Esophagus squamous epithelium (tissue), 4 donors: ENCODE measurements around the gene SPATA31E1.

Experiments used
- POLR2A ChIP-seq, 4 donors: fragments of 450-650 bp; IDR thresholded peaks; one replicate each; pipeline ENCODE4 v1.6.1; 2017; ENCODE audit warnings: antibody characterized with exemption in 4 of 4, mild to moderate bottlenecking in 4 of 4, moderate library complexity in 3 of 4
- TF ChIP-seq, protein P1 (sequence below), 6 experiments: fragments of 450-650 bp in 4 of 6; fragments of 200-600 bp in 2 of 6; sonication (generic) in 2 of 6; IDR thresholded peaks; one replicate each; pipeline ENCODE4 v1.5.1; 2016 to 2019; ENCODE audit warnings: antibody characterized with exemption in 6 of 6, mild to moderate bottlenecking in 4 of 6, moderate library complexity in 4 of 6

DNA sequence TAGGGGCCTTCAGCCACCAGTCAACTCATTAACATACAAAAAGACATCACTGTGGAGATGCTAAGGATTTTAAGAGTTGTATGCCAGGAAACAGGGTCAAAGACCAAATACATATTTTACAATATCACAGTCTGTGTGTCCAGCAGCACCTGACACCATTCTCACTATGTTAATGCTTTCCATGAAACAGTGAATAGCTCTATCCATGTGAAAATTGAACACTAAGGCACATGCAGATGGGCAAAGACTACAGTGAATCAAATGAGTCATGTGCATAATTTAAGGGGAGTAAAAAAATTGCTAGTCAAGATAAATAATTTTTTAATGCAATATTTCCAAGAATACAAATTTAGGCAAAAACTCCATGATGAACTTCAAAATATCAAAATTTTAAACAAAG, 7.6 kb upstream of the SPATA31E1 start:
- TF ChIP-seq, protein P1, sequence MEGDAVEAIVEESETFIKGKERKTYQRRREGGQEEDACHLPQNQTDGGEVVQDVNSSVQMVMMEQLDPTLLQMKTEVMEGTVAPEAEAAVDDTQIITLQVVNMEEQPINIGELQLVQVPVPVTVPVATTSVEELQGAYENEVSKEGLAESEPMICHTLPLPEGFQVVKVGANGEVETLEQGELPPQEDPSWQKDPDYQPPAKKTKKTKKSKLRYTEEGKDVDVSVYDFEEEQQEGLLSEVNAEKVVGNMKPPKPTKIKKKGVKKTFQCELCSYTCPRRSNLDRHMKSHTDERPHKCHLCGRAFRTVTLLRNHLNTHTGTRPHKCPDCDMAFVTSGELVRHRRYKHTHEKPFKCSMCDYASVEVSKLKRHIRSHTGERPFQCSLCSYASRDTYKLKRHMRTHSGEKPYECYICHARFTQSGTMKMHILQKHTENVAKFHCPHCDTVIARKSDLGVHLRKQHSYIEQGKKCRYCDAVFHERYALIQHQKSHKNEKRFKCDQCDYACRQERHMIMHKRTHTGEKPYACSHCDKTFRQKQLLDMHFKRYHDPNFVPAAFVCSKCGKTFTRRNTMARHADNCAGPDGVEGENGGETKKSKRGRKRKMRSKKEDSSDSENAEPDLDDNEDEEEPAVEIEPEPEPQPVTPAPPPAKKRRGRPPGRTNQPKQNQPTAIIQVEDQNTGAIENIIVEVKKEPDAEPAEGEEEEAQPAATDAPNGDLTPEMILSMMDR (IDR thresholded peaks at IDR 0.05), result no peak
- TF ChIP-seq POLR2A (IDR thresholded peaks at IDR 0.05), result no peak
